CD14-positive monocyte (primary cell): ENCODE results near the gene CASK. TPM values are rescaled to one million over a fixed set of nuclear protein-coding genes. Genes with fewer than 3 reads are reported as not detected.

Source experiments
- DNase-seq, 3 donors: peaks; one replicate each; pipeline ENCODE4 v3.0.0-alpha.2; 2011 to 2022
- H2AFZ ChIP-seq: 2 replicates; pipeline ENCODE4 v1.6.0; 2012; ENCODE audit warnings: mild to moderate bottlenecking, low read depth, low read length, inconsistent platforms; ENCODE audit not compliant: insufficient read depth, poor library complexity, severe bottlenecking
- H3K27ac ChIP-seq, 2 donors: 1 replicate in 1 of 2; 2 replicates in 1 of 2; pipeline ENCODE4 v1.5.1; 2012 to 2013; ENCODE audit warnings: low read length in 2 of 2, control low read depth in 1 of 2, inconsistent platforms in 1 of 2, low read depth in 1 of 2, mild to moderate bottlenecking in 1 of 2
- H3K27me3 ChIP-seq, 2 donors: one replicate each; pipeline versions ENCODE4 v1.6.0 to v1.6.1; 2011 to 2013; ENCODE audit warnings: low read length in 2 of 2; ENCODE audit not compliant: control insufficient read depth in 2 of 2, insufficient read depth in 2 of 2
- H3K36me3 ChIP-seq, 2 donors: replicated peaks in 1 of 2; 1 replicate in 1 of 2; 2 replicates in 1 of 2; pipeline versions ENCODE4 v1.5.1 to v1.6.1; 2012 to 2013; ENCODE audit warnings: low read length in 2 of 2, control low read depth in 1 of 2, inconsistent platforms in 1 of 2, mild to moderate bottlenecking in 1 of 2; ENCODE audit not compliant: insufficient read depth in 2 of 2, control insufficient read depth in 1 of 2
- H3K4me1 ChIP-seq, 2 donors: 1 replicate in 1 of 2; 2 replicates in 1 of 2; pipeline versions ENCODE4 v1.5.1 to v1.6.1; 2012 to 2013; ENCODE audit warnings: low read length in 2 of 2, control low read depth in 1 of 2, inconsistent platforms in 1 of 2, mild to moderate bottlenecking in 1 of 2, moderate library complexity in 1 of 2; ENCODE audit not compliant: insufficient read depth in 2 of 2, control insufficient read depth in 1 of 2
- H3K4me2 ChIP-seq: replicated peaks from 2 replicates; pipeline ENCODE3; 2012; ENCODE audit warnings: low read length, moderate library complexity, mild to moderate bottlenecking; ENCODE audit not compliant: poor library complexity, severe bottlenecking; ENCODE audit errors: extremely low read depth
- H3K4me3 ChIP-seq, 3 experiments: fragments of 200-600 bp in 1 of 3; sonication (generic) in 1 of 3; replicated peaks in 1 of 3; 1 replicate in 2 of 3; 2 replicates in 1 of 3; pipeline ENCODE4 v1.5.1; 2011 to 2013; ENCODE audit warnings: low read length in 3 of 3, mild to moderate bottlenecking in 3 of 3, control low read depth in 2 of 3, low read depth in 2 of 3, inconsistent platforms in 1 of 3, moderate library complexity in 1 of 3
- H3K79me2 ChIP-seq: 2 replicates; pipeline ENCODE4 v1.6.0; 2012; ENCODE audit warnings: mild to moderate bottlenecking, control low read depth, inconsistent platforms, low read length, moderate library complexity; ENCODE audit not compliant: insufficient read depth
- H3K9ac ChIP-seq: 2 replicates; pipeline ENCODE4 v1.6.0; 2017; ENCODE audit warnings: low read length, mild to moderate bottlenecking; ENCODE audit not compliant: insufficient read depth, poor library complexity, severe bottlenecking
- H3K9me3 ChIP-seq, 2 donors: replicated peaks in 1 of 2; 1 replicate in 1 of 2; 2 replicates in 1 of 2; pipeline versions ENCODE4 v1.5.1 to v1.6.1; 2012 to 2013; ENCODE audit warnings: low read length in 2 of 2, control low read depth in 1 of 2; ENCODE audit not compliant: control insufficient read depth in 1 of 2, insufficient read depth in 1 of 2
- H4K20me1 ChIP-seq: 2 replicates; pipeline ENCODE4 v1.6.0; 2012; ENCODE audit warnings: mild to moderate bottlenecking, low read length, control low read depth, moderate library complexity; ENCODE audit not compliant: insufficient read depth
- H3K27ac Mint-ChIP-seq, 7 donors: one replicate each; pipeline ENCODE4 v1.8.0; 2020; ENCODE audit warnings: mild to moderate bottlenecking in 7 of 7, mixed read lengths in 7 of 7, moderate library complexity in 6 of 7, inconsistent platforms in 2 of 7
- H3K27me3 Mint-ChIP-seq, 3 donors: one replicate each; pipeline ENCODE4 v1.8.0; 2021 to 2022; ENCODE audit warnings: low read depth in 3 of 3, mild to moderate bottlenecking in 3 of 3, mixed read lengths in 3 of 3, moderate library complexity in 3 of 3, inconsistent platforms in 1 of 3
- H3K36me3 Mint-ChIP-seq, 2 donors: one replicate each; pipeline ENCODE4 v1.8.0; 2020; ENCODE audit warnings: mixed read lengths in 2 of 2, inconsistent platforms in 1 of 2, mild to moderate bottlenecking in 1 of 2
- H3K4me1 Mint-ChIP-seq: one replicate; pipeline ENCODE4 v1.8.0; 2020; ENCODE audit warnings: mild to moderate bottlenecking, mixed read lengths
- H3K4me3 Mint-ChIP-seq, 2 donors: one replicate each; pipeline ENCODE4 v1.8.0; 2020; ENCODE audit warnings: mild to moderate bottlenecking in 2 of 2, mixed read lengths in 2 of 2, moderate library complexity in 1 of 2
- H3K9me3 Mint-ChIP-seq, 7 donors: one replicate each; pipeline ENCODE4 v1.8.0; 2020 to 2022; ENCODE audit warnings: mixed read lengths in 7 of 7, mild to moderate bottlenecking in 6 of 7, moderate library complexity in 6 of 7, inconsistent platforms in 2 of 7
- CTCF ChIP-seq: fragments of 200-600 bp; IDR thresholded peaks from one replicate; pipeline ENCODE4 v1.8.0; 2022; ENCODE audit warnings: antibody characterized with exemption, mild to moderate bottlenecking
- WGBS: methylation state at CpG from one replicate; pipeline ENCODE4 v1.1.5; 2013; ENCODE audit warnings: missing lambda C conversion rate; ENCODE audit not compliant: insufficient coverage; 5-methylcytosine and 5-hydroxymethylcytosine counted together
- intact Hi-C, 2 donors: fragments of 100-400 bp; cut with micrococcal nuclease; formaldehyde crosslinking; loops; one replicate each; pipeline versions ENCODE4 v1.15.0 to v1.15.1; 2023
- polyA plus RNA-seq, 3 donors: library from polyadenylated mRNA; depleted of rRNA in 1 of 3; unstranded in 2 of 3; stranded (reverse) in 1 of 3; fragments of 300-500 nt in 2 of 3; fragments of >200 nt in 1 of 3; fragmentation: Illumina TruSeq in 2 of 3; gene quantifications; 1 replicate in 2 of 3; 2 replicates in 1 of 3; pipeline ENCODE4 v1.2.3, GENCODE V29; 2012 to 2021

The CASK gene
- polyA plus RNA-seq, 3 donors = 0.48 to 7.4 (median 2.5) TPM

GRCh38 chrX:41716222-41716621, 207.1 kb downstream of the CASK start:
- peaks cover 11 to 33% (median 29%) of the 10 kb centered on the region in 7 donors for H3K9me3 Mint-ChIP-seq
- H3K27me3 Mint-ChIP-seq = peaks cover 0 to 1% (median 0%) of the 10 kb centered on the region in 3 donors
- Histone ChIP-seq H3K27ac (no peak overlapping the region), H3K4me1 (peaks cover 18 to 24% of the 10 kb centered on the region in 2 donors), H3K4me3 (no peak overlapping the region), H3K79me2 (no peaks in the 10 kb centered on the region), H3K27me3 (no peaks in the 10 kb centered on the region), H3K36me3 (no peaks in the 10 kb centered on the region), H3K9me3 (peaks cover 26 to 31% of the 10 kb centered on the region in 2 donors), H3K4me2 (no peak overlapping the region), H2AFZ (no peak overlapping the region), H4K20me1 (no peaks in the 10 kb centered on the region), H3K9ac (no peak overlapping the region)
- TF ChIP-seq CTCF = no peak
- DNase-seq = no peak
- WGBS = no CpG with 5 or more reads among the region's 5 CpGs
- no peak overlapping the region for H3K4me3 Mint-ChIP-seq
- intact Hi-C loops = no loop called here
- H3K27ac Mint-ChIP-seq = no peak overlapping the region
- peaks cover 6 to 15% of the 10 kb centered on the region in 2 donors for H3K36me3 Mint-ChIP-seq
- H3K4me1 Mint-ChIP-seq = peaks cover 26% of the 10 kb centered on the region

- peaks cover 0 to 12% (median 0%) of the 10 kb centered on the region in 3 donors for H3K27me3 Mint-ChIP-seq
- intact Hi-C loops = no loop called here
- Histone ChIP-seq H3K4me2 (no peak overlapping the region), H3K36me3 (no peaks in the 10 kb centered on the region), H3K79me2 (no peaks in the 10 kb centered on the region), H3K4me1 (peaks cover 22 to 28% of the 10 kb centered on the region in 2 donors), H3K9ac (no peak overlapping the region), H3K4me3 (no peak overlapping the region), H3K27me3 (peaks cover 0 to 4% of the 10 kb centered on the region in 2 donors), H4K20me1 (no peaks in the 10 kb centered on the region), H2AFZ (no peak overlapping the region), H3K9me3 (peaks cover 0 to 1% of the 10 kb centered on the region in 2 donors), H3K27ac (no peak overlapping the region)
- peaks cover 0 to 1% (median 0%) of the 10 kb centered on the region in 7 donors for H3K9me3 Mint-ChIP-seq
- H3K36me3 Mint-ChIP-seq = peaks cover 0 to 5% of the 10 kb centered on the region in 2 donors
- no peak for DNase-seq
- TF ChIP-seq CTCF = no peak
- H3K27ac Mint-ChIP-seq = no peak overlapping the region
- H3K4me1 Mint-ChIP-seq = peaks cover 25% of the 10 kb centered on the region
- WGBS = no CpG with 5 or more reads among the region's 5 CpGs
- no peak overlapping the region for H3K4me3 Mint-ChIP-seq
Observed at GRCh38 chrX:41711021-41711667, 212.2 kb downstream of the CASK start.
